ENCODE data around the gene PPP1R37.
A peak's percentile ranks its signal among the peaks of the same experiment; 100 is the strongest.

Gene PPP1R37

GRCh38 chr19:45092747-45093678 lies at the start of gene PPP1R37:
PPP1R37 (plus strand) TSS chr19:45093179; CDS start chr19:45093326, 147 bp downstream.
- DNase-seq (ENCODE audit: low read depth) = peak; percentile 84

DNA sequence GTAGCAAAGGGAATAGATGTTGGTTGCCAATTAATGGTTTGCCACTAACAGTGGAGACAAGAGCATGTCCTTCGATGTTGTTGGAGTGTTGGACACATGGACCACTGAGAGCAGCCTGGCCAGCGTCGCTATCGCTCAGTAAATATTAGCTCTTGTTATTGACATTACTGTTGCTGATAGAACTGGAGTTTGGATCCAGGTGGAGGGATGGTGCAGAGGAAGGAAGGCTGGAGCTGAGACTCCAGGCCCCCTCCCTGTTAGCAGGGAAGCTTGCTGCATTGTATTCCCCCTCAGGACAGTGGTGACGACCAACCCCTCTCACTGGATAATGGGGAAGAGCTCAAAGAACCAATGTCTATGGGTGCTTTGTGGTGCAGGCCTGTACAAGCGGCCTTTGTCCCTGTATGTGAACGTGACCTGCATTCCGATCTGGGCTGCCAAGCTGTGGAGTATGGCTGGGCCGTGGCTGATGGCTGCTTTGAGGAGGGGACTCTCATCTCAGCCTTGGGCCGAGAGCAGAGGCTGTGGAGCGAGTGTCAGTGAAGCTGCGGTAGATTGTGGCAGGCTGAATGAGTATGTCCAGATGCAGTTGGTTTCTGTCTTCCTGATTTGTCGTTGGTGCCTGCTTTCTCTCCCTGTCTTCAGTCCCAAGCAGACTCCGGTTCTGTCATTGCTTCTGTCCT lies 47.2 kb upstream of the PPP1R37 start:
- no peak for DNase-seq (ENCODE audit: low read depth)

DNA sequence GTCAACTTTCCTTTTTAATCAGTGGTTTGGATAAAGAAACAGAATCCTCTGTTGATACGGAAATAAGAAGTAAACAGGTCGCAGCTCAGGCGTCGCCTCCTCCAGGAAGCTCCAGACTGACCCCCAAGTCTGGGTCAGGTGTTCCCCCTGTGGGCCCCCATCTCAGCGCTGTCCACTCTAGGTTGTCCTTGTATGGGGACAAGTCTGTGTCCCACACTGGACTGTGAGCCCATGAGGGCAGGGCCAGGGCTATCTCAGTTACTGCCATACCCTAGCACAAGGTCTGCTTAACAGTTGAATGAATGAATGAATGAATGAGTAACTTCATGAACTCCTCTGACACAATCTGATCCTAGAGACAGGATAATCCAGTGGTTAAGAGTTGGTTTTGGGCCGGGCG lies 46.6 kb upstream of the PPP1R37 start:
- no peak for DNase-seq (ENCODE audit: low read depth)

DNA sequence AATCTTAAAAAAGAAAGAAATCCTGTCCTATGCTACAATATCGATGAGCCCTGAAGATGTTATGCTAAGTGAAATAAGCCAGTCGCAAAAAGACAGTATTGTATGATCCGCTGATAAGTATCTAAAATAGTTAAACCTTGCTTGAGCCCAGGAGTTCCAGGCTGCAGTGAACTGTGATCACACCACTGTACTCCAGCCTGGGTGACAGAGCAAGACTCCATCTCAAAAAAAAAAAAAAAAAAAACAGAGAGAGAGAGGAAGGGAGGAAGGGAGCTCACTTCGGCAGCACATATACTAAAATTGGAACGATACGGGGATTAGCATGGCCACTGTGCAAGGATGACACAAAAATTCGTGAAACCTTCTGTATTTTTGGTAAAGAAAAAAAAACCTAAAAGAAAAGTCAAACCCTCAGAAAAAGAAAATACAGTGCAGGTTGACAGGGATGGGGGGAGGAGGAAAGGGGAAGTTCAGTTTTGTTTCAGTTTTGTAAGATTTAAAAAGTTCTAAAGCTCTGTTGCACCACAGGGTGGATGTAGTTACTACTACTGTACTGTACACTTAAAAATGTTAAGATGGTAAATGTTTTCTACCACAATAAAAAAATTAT lies 45.7 kb upstream of the PPP1R37 start:
- no peak for DNase-seq (ENCODE audit: low read depth)

- DNase-seq (ENCODE audit: low read depth) = no peak
Measured at GRCh38 chr19:45049073-45049736, 43.8 kb upstream of the PPP1R37 start.

- DNase-seq (ENCODE audit: low read depth) = no peak
Measured at GRCh38 chr19:45050036-45050435, 42.9 kb upstream of the PPP1R37 start.

- DNase-seq (ENCODE audit: low read depth) = no peak
Measured at GRCh38 chr19:45051929-45052579, 40.9 kb upstream of the PPP1R37 start.

- DNase-seq (ENCODE audit: low read depth) = no peak
Measured at GRCh38 chr19:45056831-45057230, 36.1 kb upstream of the PPP1R37 start.

DNA sequence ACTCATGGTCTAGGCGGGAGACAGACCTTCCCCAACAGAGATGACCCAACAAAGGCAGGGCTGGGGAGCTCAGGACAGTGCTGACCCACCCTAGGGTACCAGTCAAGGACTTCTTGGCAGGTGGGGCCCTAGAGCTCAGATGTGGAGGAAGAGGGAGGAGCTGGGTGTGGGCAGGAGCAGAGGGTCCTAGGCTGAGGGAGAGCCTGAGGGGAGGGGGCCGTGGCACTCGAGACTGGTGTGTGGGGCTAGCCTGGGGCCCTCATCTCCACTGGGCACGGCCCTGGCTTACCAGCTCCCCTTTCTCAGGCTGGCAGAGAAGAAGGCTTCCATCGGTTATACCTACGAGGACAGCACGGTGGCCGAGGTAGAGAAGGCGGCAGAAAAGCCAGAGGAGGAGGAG lies 35.5 kb upstream of the PPP1R37 start:
- DNase-seq (ENCODE audit: low read depth) = no peak

- DNase-seq (ENCODE audit: low read depth) = no peak
Measured at GRCh38 chr19:45058622-45059159, 34.3 kb upstream of the PPP1R37 start.

DNA sequence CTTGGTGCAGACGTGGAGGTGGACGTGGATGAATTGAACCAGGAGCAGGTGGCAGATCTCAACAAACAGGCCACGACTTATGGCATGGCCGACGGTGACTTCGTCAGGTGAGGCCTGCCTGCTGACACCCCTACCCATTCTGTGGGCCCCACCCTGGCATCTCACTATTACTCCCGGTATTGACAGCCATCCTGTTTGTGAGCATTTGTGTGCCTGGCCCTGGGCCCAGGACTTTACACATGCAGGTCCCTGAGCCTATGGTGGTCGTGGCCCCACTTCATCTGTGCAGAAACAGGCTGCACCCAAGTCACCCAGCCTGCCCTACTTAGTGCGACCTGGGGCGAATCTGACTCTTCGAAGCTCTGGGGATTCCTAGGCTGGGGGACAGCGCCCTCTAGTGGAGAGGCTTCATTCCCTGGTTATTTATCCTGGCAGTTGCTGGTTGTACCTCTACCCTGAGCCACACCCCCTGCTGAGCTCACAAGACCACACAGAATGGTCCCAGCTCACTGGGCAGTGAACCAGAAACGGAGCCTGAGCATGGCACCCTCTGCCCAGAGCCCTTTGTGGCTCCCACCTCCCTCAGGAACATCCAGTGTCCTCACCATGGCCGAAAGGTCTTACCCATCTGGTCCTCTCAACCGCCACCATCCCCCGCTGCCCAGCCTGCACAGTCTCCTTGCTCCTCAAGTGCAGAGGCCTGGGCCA lies 33.6 kb upstream of the PPP1R37 start:
- DNase-seq (ENCODE audit: low read depth) = peak; percentile 82

DNA sequence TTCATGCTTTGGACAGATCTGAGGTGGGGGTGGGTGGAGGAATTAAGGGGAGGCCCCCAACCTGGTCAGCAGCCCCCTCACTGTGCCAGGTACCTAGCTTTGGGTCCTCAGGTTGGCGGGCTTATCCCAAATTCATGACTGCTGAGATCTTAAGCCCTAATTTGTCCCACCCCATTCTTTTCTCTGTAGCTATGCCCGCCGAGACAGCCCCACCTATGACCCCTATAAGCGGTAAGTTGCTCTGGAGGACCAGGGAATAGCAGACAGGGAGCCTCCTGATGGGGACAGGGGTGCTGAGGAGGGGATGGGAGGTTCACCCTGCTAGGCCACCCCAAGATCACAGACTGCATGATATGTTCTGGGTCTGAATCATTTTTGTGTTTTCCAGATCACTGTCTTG lies 31.0 kb upstream of the PPP1R37 start:
- DNase-seq (ENCODE audit: low read depth) = no peak

DNA sequence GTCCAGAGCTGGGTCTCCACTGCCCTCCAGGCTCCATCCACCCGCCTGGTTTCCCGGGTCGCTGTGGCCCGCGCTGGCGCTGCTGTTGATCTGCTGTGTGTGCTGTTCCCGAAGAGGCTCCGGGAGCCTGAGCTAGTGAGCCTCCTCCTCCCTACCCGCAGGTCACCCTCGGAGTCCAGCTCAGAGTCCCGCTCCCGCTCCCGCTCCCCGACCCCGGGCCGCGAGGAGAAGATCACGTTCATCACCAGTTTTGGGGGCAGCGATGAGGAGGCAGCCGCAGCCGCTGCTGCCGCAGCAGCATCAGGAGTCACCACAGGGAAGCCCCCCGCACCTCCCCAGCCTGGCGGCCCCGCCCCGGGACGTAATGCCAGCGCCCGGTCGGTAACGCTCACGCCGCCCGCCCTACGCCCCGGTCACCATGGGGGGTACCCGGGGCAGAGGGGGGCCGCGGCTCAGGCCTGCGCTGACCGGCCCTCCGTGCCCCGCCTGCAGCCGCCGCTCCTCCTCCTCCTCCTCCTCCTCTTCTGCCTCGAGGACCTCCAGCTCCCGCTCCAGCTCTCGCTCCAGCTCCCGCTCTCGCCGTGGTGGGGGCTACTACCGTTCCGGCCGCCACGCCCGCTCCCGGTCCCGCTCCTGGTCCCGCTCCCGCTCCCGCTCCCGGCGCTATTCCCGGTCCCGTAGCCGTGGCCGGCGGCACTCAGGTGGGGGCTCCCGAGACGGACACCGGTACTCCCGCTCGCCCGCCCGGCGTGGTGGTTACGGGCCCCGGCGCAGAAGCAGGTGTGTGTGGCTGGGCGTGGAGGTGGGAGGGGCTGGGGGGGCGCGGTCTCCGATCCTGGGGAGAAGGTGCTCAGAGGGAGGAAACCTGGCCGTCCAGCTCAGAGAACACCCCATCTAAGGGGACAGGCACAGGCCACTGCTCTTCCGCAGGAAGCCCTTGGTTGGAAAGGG lies 28.9 kb upstream of the PPP1R37 start:
- DNase-seq (ENCODE audit: low read depth) = no peak

- DNase-seq (ENCODE audit: low read depth) = no peak
Measured at GRCh38 chr19:45066921-45067661, 25.9 kb upstream of the PPP1R37 start.

DNA sequence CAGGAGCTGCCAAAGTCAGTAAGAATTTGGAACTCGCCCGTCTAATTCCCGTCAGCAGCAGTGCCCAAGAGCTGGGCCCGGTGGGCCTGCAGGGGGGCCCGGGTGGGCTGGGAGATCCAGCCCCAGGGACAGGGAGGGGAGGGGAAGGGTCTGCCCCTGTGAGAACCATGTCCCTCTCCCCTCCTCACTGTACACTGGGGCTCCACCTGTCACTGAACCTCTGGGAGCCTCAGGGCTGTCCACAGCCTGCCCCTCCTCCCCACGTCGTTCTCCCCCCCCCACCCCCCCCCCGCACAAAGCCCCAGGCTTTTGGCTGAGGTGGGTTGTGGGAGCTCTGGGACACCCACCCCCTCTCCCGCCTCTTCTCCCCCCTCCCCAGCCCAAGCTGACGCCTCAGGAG lies 24.9 kb upstream of the PPP1R37 start:
- DNase-seq (ENCODE audit: low read depth) = no peak

DNA sequence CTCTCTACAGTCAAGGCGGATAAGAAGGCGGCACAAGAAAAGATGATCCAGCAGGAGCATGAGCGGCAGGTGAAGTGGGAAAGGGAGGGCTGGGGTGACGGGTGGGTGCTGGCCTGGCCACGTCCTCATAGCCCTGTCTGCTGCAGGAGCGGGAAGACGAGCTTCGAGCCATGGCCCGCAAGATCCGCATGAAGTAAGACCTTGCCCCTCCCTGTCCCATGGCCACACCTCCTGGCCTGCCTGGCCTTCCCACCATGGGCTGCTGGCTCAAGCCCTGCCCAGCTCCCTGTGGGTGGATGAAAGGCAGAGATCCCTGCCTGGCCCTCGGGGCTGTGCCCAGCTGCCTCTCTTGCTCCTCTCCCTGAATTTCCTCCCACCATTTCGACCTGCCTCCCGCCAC lies 23.9 kb upstream of the PPP1R37 start:
- DNase-seq (ENCODE audit: low read depth) = no peak

- DNase-seq (ENCODE audit: low read depth) = no peak
Measured at GRCh38 chr19:45070214-45070613, 22.8 kb upstream of the PPP1R37 start.

DNA sequence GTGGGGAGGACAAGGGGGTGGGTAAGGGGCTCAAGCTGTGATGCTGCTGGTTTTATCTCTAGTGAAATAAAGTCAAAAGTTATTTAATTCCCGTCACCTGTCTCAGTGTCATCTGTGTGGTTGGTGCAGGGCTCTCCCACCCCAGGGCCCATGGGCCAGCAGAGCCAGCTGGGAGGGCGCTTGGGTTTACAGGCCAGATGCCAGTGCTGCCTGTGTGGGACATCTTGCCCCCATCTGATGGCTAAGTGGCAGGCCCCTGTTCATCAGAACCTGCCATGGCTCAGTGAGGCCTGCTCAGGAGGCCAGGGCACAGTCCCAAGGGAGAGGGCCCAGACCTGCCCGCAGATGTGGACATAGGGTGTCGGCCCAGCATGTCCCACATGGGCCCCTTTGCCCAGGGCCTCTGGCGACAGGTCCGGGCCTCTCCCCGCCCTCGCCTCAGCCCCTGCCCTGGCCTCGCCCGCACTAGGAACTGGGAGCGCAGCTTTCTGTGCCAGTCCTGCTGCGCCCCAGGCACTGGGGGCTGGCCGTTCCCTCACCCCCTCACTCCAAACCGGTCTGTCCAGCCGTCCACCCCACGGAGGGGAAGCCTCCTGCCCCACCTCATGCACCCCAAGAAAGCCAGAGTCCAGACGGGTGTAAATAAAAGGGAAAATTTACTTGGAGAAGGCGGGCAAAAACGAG lies 22.0 kb upstream of the PPP1R37 start:
- no peak for DNase-seq (ENCODE audit: low read depth)
